ENCODE results near the gene CABCOCO1. TPM values are rescaled to one million over a fixed set of nuclear protein-coding genes. Genes with fewer than 3 reads are reported as not detected.

Gene CABCOCO1
- total RNA-seq, 8 experiments from 2014 or later: 0.63 to 12.5 (median 1.3) TPM

GRCh38 chr10:61628875-61629513, 33.7 kb upstream of the CABCOCO1 start:
- in situ Hi-C loops (cut with MboI; ENCODE audit: low pct_unique_long_range_greater_than_20kb in 2 of 9, low sequenced_read_pairs in 9 of 9, unreplicated experiment in 9 of 9): no loop called here
- H3K4me3 ChIP-seq: no peak overlapping the region
- H3K4me1 ChIP-seq (replicated peaks in 1 of 2): peaks cover 2 to 6% of the 10 kb centered on the region in 2 donors
- peak; percentile 58 to 98 (median 71) for ATAC-seq (replicated peaks in 6 of 8)
- 13 to 95% (median 66%) methylated on average over 1 to 4 of the region's 4 CpGs; no CpG with 5 or more reads in 1 of the 10 experiments for WGBS, 10 experiments
- no peak overlapping the region for H3K27ac ChIP-seq

GRCh38 chr10:61629576-61629975, 33.2 kb upstream of the CABCOCO1 start:
- in situ Hi-C loops (cut with MboI; ENCODE audit: low pct_unique_long_range_greater_than_20kb in 2 of 9, low sequenced_read_pairs in 9 of 9, unreplicated experiment in 9 of 9): no loop called here
- 80 to 100% (median 85%) methylated on average over 1 to 4 of the region's 4 CpGs; no CpG with 5 or more reads in 2 of the 10 experiments for WGBS, 10 experiments
- Histone ChIP-seq H3K4me3 (no peak overlapping the region), H3K4me1 (replicated peaks in 1 of 2) (peaks cover 0 to 6% of the 10 kb centered on the region in 2 donors), H3K27ac (no peak overlapping the region)
- no peak for ATAC-seq (replicated peaks in 6 of 8)

GRCh38 chr10:61632057-61632670, 30.6 kb upstream of the CABCOCO1 start:
- H3K27ac ChIP-seq: no peak overlapping the region
- ATAC-seq (replicated peaks in 6 of 8): no peak
- H3K4me3 ChIP-seq: no peak overlapping the region
- H3K4me1 ChIP-seq (replicated peaks in 1 of 2): peaks cover 0 to 6% of the 10 kb centered on the region in 2 donors
- in situ Hi-C loops (cut with MboI; ENCODE audit: low pct_unique_long_range_greater_than_20kb in 2 of 9, low sequenced_read_pairs in 9 of 9, unreplicated experiment in 9 of 9): no loop called here
- WGBS, 10 experiments: 80 to 100% (median 100%) methylated on average over 1 to 4 of the region's 4 CpGs; no CpG with 5 or more reads in 1 of the 10 experiments

GRCh38 chr10:61633665-61634064, 29.1 kb upstream of the CABCOCO1 start:
- in situ Hi-C loops (cut with MboI; ENCODE audit: low pct_unique_long_range_greater_than_20kb in 2 of 9, low sequenced_read_pairs in 9 of 9, unreplicated experiment in 9 of 9): no loop called here
- ATAC-seq (replicated peaks in 6 of 8): no peak
- WGBS, 10 experiments: 8 to 100% (median 87%) methylated on average over 1 to 3 of the region's 3 CpGs

GRCh38 chr10:61634746-61635145, 28.0 kb upstream of the CABCOCO1 start:
- Histone ChIP-seq H3K4me3 (no peak overlapping the region), H3K27ac (no peak overlapping the region), H3K4me1 (replicated peaks in 1 of 2) (no peaks in the 10 kb centered on the region)
- no peak for ATAC-seq (replicated peaks in 6 of 8)
- in situ Hi-C loops (cut with MboI; ENCODE audit: low pct_unique_long_range_greater_than_20kb in 2 of 9, low sequenced_read_pairs in 9 of 9, unreplicated experiment in 9 of 9): no loop called here
- WGBS, 10 experiments: 33 to 100% (median 83%) methylated on average over 1 of the region's 1 CpG; no CpG with 5 or more reads in 3 of the 10 experiments

More at GRCh38 chr10:61633665-61634064, 29.1 kb upstream of the CABCOCO1 start:
- H3K4me1 ChIP-seq (replicated peaks in 1 of 2): peaks cover 0 to 2% of the 10 kb centered on the region in 2 donors
- no peak overlapping the region for H3K27ac ChIP-seq
- H3K4me3 ChIP-seq: no peak overlapping the region

- no peak for ATAC-seq (replicated peaks in 6 of 8)
- in situ Hi-C loops (cut with MboI; ENCODE audit: low pct_unique_long_range_greater_than_20kb in 2 of 9, low sequenced_read_pairs in 9 of 9, unreplicated experiment in 9 of 9): no loop called here
Observed at GRCh38 chr10:61635471-61635870, 27.3 kb upstream of the CABCOCO1 start.

GRCh38 chr10:61635932-61636331, 26.8 kb upstream of the CABCOCO1 start:
- ATAC-seq (replicated peaks in 6 of 8): no peak
- H3K4me3 ChIP-seq: no peak overlapping the region
- H3K27ac ChIP-seq: no peak overlapping the region
- in situ Hi-C loops (cut with MboI; ENCODE audit: low pct_unique_long_range_greater_than_20kb in 2 of 9, low sequenced_read_pairs in 9 of 9, unreplicated experiment in 9 of 9): no loop called here
- peaks cover 0 to 2% of the 10 kb centered on the region in 2 donors for H3K4me1 ChIP-seq (replicated peaks in 1 of 2)

More at GRCh38 chr10:61635471-61635870, 27.3 kb upstream of the CABCOCO1 start:
- H3K4me3 ChIP-seq: no peak overlapping the region
- 61 to 100% (median 88%) methylated on average over 1 to 2 of the region's 2 CpGs; no CpG with 5 or more reads in 2 of the 10 experiments for WGBS, 10 experiments
- H3K27ac ChIP-seq: no peak overlapping the region
- no peaks in the 10 kb centered on the region for H3K4me1 ChIP-seq (replicated peaks in 1 of 2)

- Histone ChIP-seq H3K4me3 (no peak overlapping the region), H3K27ac (no peak overlapping the region), H3K4me1 (replicated peaks in 1 of 2) (peaks cover 9 to 41% of the 10 kb centered on the region in 2 donors)
- WGBS, 10 experiments: 57 to 100% (median 73%) methylated on average over 1 to 4 of the region's 4 CpGs; no CpG with 5 or more reads in 2 of the 10 experiments
- in situ Hi-C loops (cut with MboI; ENCODE audit: low pct_unique_long_range_greater_than_20kb in 2 of 9, low sequenced_read_pairs in 9 of 9, unreplicated experiment in 9 of 9): no loop called here
- ATAC-seq (replicated peaks in 6 of 8): no peak
Observed at GRCh38 chr10:61639952-61640351, 22.8 kb upstream of the CABCOCO1 start.

GRCh38 chr10:61640856-61641255, 21.9 kb upstream of the CABCOCO1 start:
- 80 to 100% (median 90%) methylated on average over 2 to 3 of the region's 3 CpGs; no CpG with 5 or more reads in 2 of the 10 experiments for WGBS, 10 experiments

GRCh38 chr10:61642150-61642571, 20.6 kb upstream of the CABCOCO1 start:
- H3K4me1 ChIP-seq (replicated peaks in 1 of 2): peaks cover 9 to 46% of the 10 kb centered on the region in 2 donors
- no peak overlapping the region for H3K4me3 ChIP-seq
- 0 to 85% (median 22%) methylated on average over 1 to 2 of the region's 2 CpGs; no CpG with 5 or more reads in 1 of the 10 experiments for WGBS, 10 experiments
- in situ Hi-C loops (cut with MboI; ENCODE audit: low pct_unique_long_range_greater_than_20kb in 2 of 9, low sequenced_read_pairs in 9 of 9, unreplicated experiment in 9 of 9): no loop called here
- H3K27ac ChIP-seq: no peak overlapping the region
- peak in 6 of 8 experiments; percentile 32 to 70 (median 46) for ATAC-seq (replicated peaks in 6 of 8)

More at GRCh38 chr10:61640856-61641255, 21.9 kb upstream of the CABCOCO1 start:
- peaks cover 9 to 46% of the 10 kb centered on the region in 2 donors for H3K4me1 ChIP-seq (replicated peaks in 1 of 2)
- in situ Hi-C loops (cut with MboI; ENCODE audit: low pct_unique_long_range_greater_than_20kb in 2 of 9, low sequenced_read_pairs in 9 of 9, unreplicated experiment in 9 of 9): no loop called here
- H3K27ac ChIP-seq: no peak overlapping the region
- H3K4me3 ChIP-seq: no peak overlapping the region
- ATAC-seq (replicated peaks in 6 of 8): peak in 1 of 8 experiments; percentile 22

GRCh38 chr10:61642676-61643075, 20.1 kb upstream of the CABCOCO1 start:
- in situ Hi-C loops (cut with MboI; ENCODE audit: low pct_unique_long_range_greater_than_20kb in 2 of 9, low sequenced_read_pairs in 9 of 9, unreplicated experiment in 9 of 9): no loop called here
- Histone ChIP-seq H3K27ac (no peak overlapping the region), H3K4me3 (no peak overlapping the region), H3K4me1 (replicated peaks in 1 of 2) (peaks cover 9 to 46% of the 10 kb centered on the region in 2 donors)
- 3 to 97% (median 90%) methylated on average over 2 to 4 of the region's 4 CpGs; no CpG with 5 or more reads in 1 of the 10 experiments for WGBS, 10 experiments
- peak in 3 of 8 experiments; percentile 23 to 46 (median 41) for ATAC-seq (replicated peaks in 6 of 8)

GRCh38 chr10:61643316-61643751, 19.4 kb upstream of the CABCOCO1 start:
- ATAC-seq (replicated peaks in 6 of 8): peak; percentile 34 to 94 (median 88)
- WGBS, 10 experiments: 0 to 50% (median 10%) methylated on average over 1 of the region's 1 CpG; no CpG with 5 or more reads in 3 of the 10 experiments

GRCh38 chr10:61653699-61654098, 9.0 kb upstream of the CABCOCO1 start:
- WGBS, 10 experiments: 0 to 96% (median 40%) methylated on average over 1 to 2 of the region's 2 CpGs; no CpG with 5 or more reads in 3 of the 10 experiments
- Histone ChIP-seq H3K4me1 (replicated peaks in 1 of 2) (peaks cover 6 to 11% of the 10 kb centered on the region in 2 donors), H3K4me3 (no peak overlapping the region), H3K27ac (no peak overlapping the region)
- peak in 3 of 8 experiments; percentile 46 to 68 (median 62) for ATAC-seq (replicated peaks in 6 of 8)
- in situ Hi-C loops (cut with MboI; ENCODE audit: low pct_unique_long_range_greater_than_20kb in 2 of 9, low sequenced_read_pairs in 9 of 9, unreplicated experiment in 9 of 9): no loop called here

More at GRCh38 chr10:61643316-61643751, 19.4 kb upstream of the CABCOCO1 start:
- peaks cover 9 to 46% of the 10 kb centered on the region in 2 donors for H3K4me1 ChIP-seq (replicated peaks in 1 of 2)
- in situ Hi-C loops (cut with MboI; ENCODE audit: low pct_unique_long_range_greater_than_20kb in 2 of 9, low sequenced_read_pairs in 9 of 9, unreplicated experiment in 9 of 9): no loop called here
- H3K27ac ChIP-seq: no peak overlapping the region
- H3K4me3 ChIP-seq: no peak overlapping the region
